Measurements from ENCODE around the gene KIF26B. TPM values are rescaled to one million over a fixed set of nuclear protein-coding genes. Genes with fewer than 3 reads are reported as not detected.

KIF26B gene
- total RNA-seq, 1 experiment from 2014 or later: 1.2 TPM

GRCh38 chr1:245378311-245378722 is 223.5 kb downstream of the KIF26B start:
- Mint-ChIP-seq H3K36me3 (no peaks in the 10 kb centered on the region), H3K4me3 (no peak overlapping the region), H3K9me3 (peaks cover 5% of the 10 kb centered on the region), H3K27ac (peak overlapping the region; percentile 78; the same call in 1 of the 2 replicates), H3K27me3 (ENCODE audit: low read depth) (no peaks in the 10 kb centered on the region; the same call in 1 of the 2 replicates), H3K4me1 (peaks cover 30% of the 10 kb centered on the region)
- no peak for DNase-seq (ENCODE audit: low spot score)
- ChIA-PET POLR2A (no interaction called here), CTCF (interaction anchor here (0.6 to 1.5 kb wide), 3 partner anchors 56 to 225 kb away, joined by 3 to 6 read pairs (median 5); no protein-coding TSS in a partner anchor)
- TF ChIP-seq NFYB (CRISPR knock-in tag; conservative IDR thresholded peaks at IDR 0.05; ENCODE audit: low read depth) (no peak), CTCF (IDR thresholded peaks at IDR 0.05) (no peak), HMGA2 (CRISPR knock-in tag; IDR thresholded peaks at IDR 0.05) (no peak), ZNF532 (CRISPR knock-in tag; IDR thresholded peaks at IDR 0.05; ENCODE audit: borderline replicate concordance) (no peak), FOXK1 (CRISPR knock-in tag; IDR thresholded peaks at IDR 0.05) (no peak), ZBTB43 (CRISPR knock-in tag; IDR thresholded peaks at IDR 0.05) (no peak), MAX (CRISPR knock-in tag; IDR thresholded peaks at IDR 0.05) (no peak), ATF2 (CRISPR knock-in tag; IDR thresholded peaks at IDR 0.05; ENCODE audit: borderline replicate concordance, low read depth) (no peak), ZNF121 (CRISPR knock-in tag; IDR thresholded peaks at IDR 0.05) (no peak), CDX4 (CRISPR knock-in tag; IDR thresholded peaks at IDR 0.05; ENCODE audit: borderline replicate concordance) (no peak), ATF6 (CRISPR knock-in tag; IDR thresholded peaks at IDR 0.05) (no peak), ZNF263 (CRISPR knock-in tag; IDR thresholded peaks at IDR 0.05; ENCODE audit: low read depth) (no peak), ZNF425 (CRISPR knock-in tag; conservative IDR thresholded peaks at IDR 0.05) (no peak), FOXP4 (CRISPR knock-in tag; IDR thresholded peaks at IDR 0.05) (no peak), CREM (CRISPR knock-in tag; IDR thresholded peaks at IDR 0.05) (no peak), PRRX2 (CRISPR knock-in tag; IDR thresholded peaks at IDR 0.05) (no peak)
- ATAC-seq: peak; percentile 81
